ENCODE results near the gene PCDHGB5.
A peak's percentile ranks its signal among the peaks of the same experiment; 100 is the strongest.

The PCDHGB5 gene

GRCh38 chr5:141363952-141364660 is 33.6 kb upstream of the PCDHGB5 start, which contains the start of gene PCDHGA5:
Gene PCDHGA5, plus strand, starts transcription at chr5:141364162. Its CDS starts 169 bp downstream, at chr5:141364331.
- peak within 1 kb of the TSS; percentile 16 for H3K4me3 ChIP-seq (replicated peaks; ENCODE audit: insufficient read depth, low read length)
- DNase-seq (ENCODE audit: low read depth in 1 of 2, low spot score in 1 of 2): no peak
- no peaks in the 10 kb centered on the region for H3K27me3 ChIP-seq (ENCODE audit: insufficient read depth, poor library complexity, severe bottlenecking)
- no peak within 1 kb of the TSS for H3K27ac ChIP-seq (replicated peaks)
- TF ChIP-seq POLR2AphosphoS5 (IDR thresholded peaks at IDR 0.05; ENCODE audit: low read depth) (no peak), REST (IDR thresholded peaks at IDR 0.05; ENCODE audit: insufficient replicate concordance, low read depth) (no peak), CTCF (IDR thresholded peaks at IDR 0.05; ENCODE audit: insufficient read depth, low read length) (no peak), GABPA (IDR thresholded peaks at IDR 0.05; ENCODE audit: low read depth) (no peak)

GRCh38 chr5:141366016-141366896 is 31.5 kb upstream of the PCDHGB5 start:
- DNase-seq (ENCODE audit: low read depth in 1 of 2, low spot score in 1 of 2): no peak
- Histone ChIP-seq H3K27me3 (ENCODE audit: insufficient read depth, poor library complexity, severe bottlenecking) (no peaks in the 10 kb centered on the region), H3K27ac (replicated peaks) (no peak overlapping the region), H3K4me3 (replicated peaks; ENCODE audit: insufficient read depth, low read length) (no peak overlapping the region)
- no peak for TF ChIP-seq CTCF (IDR thresholded peaks at IDR 0.05; ENCODE audit: insufficient read depth, low read length)
- TF ChIP-seq SPI1 (IDR thresholded peaks at IDR 0.05; ENCODE audit: borderline replicate concordance, low read depth): no peak
- no peak for TF ChIP-seq POLR2AphosphoS5 (IDR thresholded peaks at IDR 0.05; ENCODE audit: low read depth)
- TF ChIP-seq REST (IDR thresholded peaks at IDR 0.05; ENCODE audit: insufficient replicate concordance, low read depth): no peak

GRCh38 chr5:141369994-141370848 is 27.5 kb upstream of the PCDHGB5 start, which contains the start of gene PCDHGB3:
Gene PCDHGB3, plus strand, starts transcription at chr5:141370242. Its CDS starts 153 bp downstream, at chr5:141370395.
- peak within 1 kb of the TSS; percentile 56 for H3K4me3 ChIP-seq (replicated peaks; ENCODE audit: insufficient read depth, low read length)
- no peaks in the 10 kb centered on the region for H3K27me3 ChIP-seq (ENCODE audit: insufficient read depth, poor library complexity, severe bottlenecking)
- TF ChIP-seq POLR2AphosphoS5 (IDR thresholded peaks at IDR 0.05; ENCODE audit: low read depth): no peak
- TF ChIP-seq SPI1 (IDR thresholded peaks at IDR 0.05; ENCODE audit: borderline replicate concordance, low read depth): no peak
- TF ChIP-seq CTCF (IDR thresholded peaks at IDR 0.05; ENCODE audit: insufficient read depth, low read length): peak; percentile 70
- TF ChIP-seq GABPA (IDR thresholded peaks at IDR 0.05; ENCODE audit: low read depth): no peak
- TF ChIP-seq REST (IDR thresholded peaks at IDR 0.05; ENCODE audit: insufficient replicate concordance, low read depth): peak; percentile 27
- no peak within 1 kb of the TSS for H3K27ac ChIP-seq (replicated peaks)
- DNase-seq (ENCODE audit: low read depth in 1 of 2, low spot score in 1 of 2): peak; percentile 55 to 81
